GM21717 (cell line): Measurements from ENCODE around the gene PAM16.
A peak's percentile ranks its signal among the peaks of the same experiment; 100 is the strongest.
"Not testable (repeated sequence)": the region's sequence is repeated elsewhere in the genome, so short reads cannot be mapped to it uniquely, and the experiment has no call there.

ENCODE experiments used
- ATAC-seq: cut with Tn5 transposase; IDR thresholded peaks from one replicate; pipeline ENCODE4 v1.9.1; 2021; ENCODE audit warnings: mild to moderate bottlenecking, moderate library complexity; ENCODE audit not compliant: unreplicated experiment

Gene PAM16

DNA sequence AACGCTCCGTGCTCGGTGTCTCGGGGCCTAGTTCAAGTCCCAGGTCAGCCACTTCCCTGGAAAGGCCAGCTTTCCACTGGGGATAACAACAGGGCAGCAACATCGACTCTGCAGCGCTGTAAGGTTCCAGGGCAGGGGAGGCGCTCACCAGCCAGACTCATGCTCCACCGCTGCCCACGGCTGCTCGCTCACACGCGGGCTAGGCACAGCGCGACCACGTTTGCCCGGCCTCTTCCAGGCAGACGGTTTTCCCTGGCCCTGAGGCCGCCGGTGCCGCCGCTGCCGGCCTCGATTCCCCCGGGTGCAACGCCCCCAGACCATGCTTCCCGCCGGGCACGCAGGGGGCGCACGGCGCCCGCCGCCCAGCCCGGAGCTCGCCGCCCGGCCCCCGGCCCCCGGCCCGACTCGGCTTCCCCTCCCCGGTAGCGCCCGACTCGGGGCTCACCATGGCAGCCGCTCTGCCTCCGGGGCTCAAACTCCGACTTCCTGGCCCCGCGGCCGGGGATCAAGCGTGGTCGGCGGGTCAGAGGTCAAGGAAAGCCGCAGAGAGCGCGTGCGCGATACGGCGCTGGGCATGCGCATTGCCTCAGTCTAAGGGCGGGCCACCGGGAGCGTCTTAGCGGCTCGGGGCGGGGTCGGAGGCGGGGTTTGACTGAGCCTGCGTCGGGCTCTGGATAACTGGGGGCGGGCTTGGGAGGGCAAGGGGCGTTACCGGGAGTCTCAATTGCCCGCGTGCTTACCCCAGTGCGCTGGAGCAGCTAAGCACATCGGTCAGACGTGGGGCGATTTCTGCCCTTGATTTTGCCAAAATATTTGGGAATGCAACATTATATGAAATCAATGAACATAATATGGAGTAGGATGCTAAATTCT, at the start of gene PAM16:
Gene PAM16, minus strand, starts transcription at position 535 of the 873 bp plus-strand sequence. Its CDS starts 87 bp downstream, at position 448.
- ATAC-seq, result peak; percentile 71

- no peak for ATAC-seq
Measured at GRCh38 chr16:4399001-4399730, 48.0 kb upstream of the PAM16 start.

GRCh38 chr16:4395055-4395726, 44.1 kb upstream of the PAM16 start:
- no peak for ATAC-seq

DNA sequence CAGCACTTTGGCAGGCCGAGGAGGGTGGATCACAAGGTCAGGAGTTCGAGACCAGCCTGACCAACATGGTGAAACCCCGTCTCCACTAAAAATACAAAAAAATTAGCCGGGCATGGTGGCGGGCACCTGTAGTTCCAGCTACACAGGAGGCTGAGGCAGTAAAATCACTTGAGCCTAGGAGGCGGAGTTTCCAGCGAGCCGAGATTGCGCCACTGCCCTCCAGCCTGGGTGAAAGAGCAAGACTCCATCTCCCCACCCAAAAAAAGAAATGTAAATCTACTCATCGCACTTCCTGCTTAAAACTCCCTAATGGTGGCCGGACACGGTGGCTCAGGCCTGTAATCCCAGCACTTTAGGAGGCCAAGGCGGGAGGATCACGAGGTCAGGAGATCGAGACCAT, 42.7 kb upstream of the PAM16 start:
- ATAC-seq, result not testable (repeated sequence)

GRCh38 chr16:4393240-4393600, 42.1 kb upstream of the PAM16 start:
- ATAC-seq, result no peak

- ATAC-seq, result no peak
Measured at GRCh38 chr16:4392382-4393239, 41.5 kb upstream of the PAM16 start.

DNA sequence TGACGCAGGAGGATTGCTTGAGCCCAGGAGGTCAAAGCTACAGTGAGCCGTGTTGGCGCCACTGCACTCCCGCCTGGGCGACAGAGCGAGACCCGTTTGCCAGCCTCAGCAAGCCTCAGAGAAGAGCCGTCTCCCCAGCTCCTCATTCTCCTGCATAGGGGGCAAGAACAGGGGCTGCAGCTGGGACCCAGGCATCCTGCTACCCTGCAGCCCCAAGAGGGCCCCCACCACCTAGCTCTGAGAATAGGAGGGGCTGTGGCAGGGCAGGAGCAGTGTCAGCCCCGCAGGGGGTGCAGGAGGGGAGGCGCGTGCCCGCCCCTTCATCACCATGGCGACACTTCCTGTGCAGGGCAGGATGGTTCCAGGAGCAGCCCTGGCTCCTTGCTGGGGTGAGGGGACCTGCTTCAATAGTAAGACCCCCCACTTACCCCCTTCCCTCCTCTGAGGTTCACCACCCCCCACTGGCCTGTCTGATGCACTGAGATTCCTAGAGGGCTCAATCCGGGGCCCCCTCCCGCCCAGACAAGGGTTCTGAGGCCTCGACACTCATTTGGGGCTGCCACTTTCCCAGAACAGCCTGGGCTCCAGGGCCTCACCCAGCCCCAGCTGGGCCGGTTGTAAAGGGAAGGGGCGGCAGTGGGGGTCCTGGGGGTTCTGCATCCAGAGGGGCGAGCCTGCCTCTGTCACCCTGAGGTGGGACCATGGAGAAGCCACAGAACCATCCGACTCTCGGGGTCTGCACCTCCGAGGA, 40.7 kb upstream of the PAM16 start:
- no peak for ATAC-seq

GRCh38 chr16:4390266-4391260, 39.4 kb upstream of the PAM16 start:
- no peak for ATAC-seq

GRCh38 chr16:4389051-4389955, 38.2 kb upstream of the PAM16 start:
- ATAC-seq, result no peak

DNA sequence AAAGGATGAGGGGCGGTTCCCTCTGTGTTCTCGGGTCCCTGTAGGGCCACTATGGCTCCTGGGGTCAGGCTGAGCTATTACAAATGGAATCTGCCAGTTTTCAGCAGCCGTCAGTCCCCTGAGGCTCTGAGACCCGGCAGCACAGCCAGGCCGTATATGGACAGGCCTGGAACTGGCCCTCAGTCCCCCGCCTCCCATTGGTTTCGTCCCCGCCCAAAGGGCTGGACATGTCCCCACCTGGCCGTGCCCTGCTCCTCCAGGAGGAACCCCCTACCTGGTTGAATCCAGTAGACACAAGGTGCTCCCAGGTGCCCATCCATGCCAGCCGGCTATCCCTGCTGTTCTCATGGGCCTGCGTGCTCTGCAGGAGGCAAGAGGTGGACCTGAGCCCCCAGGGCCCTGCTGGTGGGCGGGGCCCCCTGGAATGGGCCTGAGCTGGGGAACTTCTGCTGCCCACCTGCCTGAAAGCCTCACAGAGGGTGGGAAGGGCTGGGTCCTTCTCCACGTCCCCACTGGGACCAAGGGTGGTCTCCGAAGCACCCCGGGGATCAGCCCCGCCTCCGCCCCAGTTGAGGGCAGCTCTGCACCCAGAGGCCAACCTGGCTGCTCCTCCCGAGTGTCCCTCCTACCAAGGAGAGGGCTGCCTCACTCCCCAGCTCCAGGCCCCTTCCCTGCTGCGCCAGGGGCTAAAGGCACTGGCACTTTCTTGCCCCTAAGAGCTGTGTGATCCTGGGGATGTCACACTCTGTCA, 37.3 kb upstream of the PAM16 start:
- ATAC-seq, result no peak

DNA sequence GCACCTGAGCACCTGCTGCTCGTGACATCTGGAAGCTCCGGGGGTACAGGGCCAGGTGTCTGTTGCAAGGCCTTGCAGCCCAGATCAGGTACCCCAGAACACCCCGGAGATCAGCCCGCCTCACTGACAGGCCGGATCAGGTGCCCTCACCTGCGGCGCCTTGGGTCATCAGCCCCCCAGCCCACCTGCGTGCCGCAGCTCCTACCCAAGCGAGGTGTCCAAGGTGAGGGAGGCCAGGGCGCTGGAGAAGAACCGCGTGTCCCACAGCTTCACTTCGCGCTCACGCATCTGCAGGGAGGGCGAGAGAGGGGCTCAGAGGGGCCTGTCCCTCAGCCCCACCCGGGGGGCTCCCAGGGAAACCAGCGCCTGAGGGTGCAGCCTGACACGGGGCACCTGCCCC, 36.7 kb upstream of the PAM16 start:
- no peak for ATAC-seq

GRCh38 chr16:4386951-4387565, 35.9 kb upstream of the PAM16 start:
- ATAC-seq, result no peak

DNA sequence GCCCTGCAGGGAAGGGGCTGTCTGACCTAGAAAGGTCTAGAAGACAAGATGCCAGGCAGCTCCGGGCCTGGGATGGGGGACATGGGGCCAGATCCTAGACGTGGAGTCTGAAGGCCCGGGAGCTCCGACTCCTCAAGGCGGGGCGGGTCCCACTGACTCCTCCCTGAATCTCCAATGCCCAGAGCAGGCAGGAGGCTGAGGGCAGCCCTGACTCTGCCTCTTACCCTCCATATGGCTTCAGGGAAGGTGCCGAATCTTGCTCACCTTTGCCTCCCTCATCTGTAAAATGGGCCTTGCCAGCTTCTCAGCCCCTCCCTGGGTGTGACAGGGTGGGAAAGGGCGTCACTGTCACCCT, 35.3 kb upstream of the PAM16 start:
- ATAC-seq, result no peak

DNA sequence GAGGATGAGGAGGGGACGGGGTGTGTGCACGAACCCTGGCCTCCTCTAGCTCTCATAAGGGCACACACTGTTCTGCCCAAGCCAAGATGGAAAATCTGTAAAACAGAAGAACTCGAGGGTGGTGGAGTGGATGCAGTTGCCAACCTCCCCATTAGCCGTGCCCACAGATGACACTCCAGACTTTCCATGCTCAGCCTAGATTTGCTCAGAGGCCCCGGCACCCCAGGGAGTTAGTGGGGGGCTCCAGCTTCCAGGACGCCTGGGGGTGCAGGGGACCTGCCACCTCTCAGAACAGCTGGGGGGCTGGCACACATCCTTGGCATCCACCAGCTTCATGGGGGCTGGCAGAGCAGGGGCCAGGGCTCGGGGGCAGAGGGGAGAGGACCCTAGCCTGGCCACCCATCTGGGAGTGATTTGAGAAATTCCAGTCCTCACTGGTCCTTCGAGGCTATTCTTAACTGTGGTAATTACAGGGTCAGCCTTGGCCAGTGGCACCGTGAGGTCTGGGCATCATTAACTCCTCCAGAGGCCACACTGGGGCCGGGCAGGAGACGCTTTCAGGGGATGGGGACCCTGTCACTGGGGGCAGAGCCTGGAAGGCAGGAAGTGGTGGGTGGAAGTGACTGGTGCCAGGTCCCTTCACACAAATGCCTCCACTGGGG, 34.8 kb upstream of the PAM16 start:
- no peak for ATAC-seq

- no peak for ATAC-seq
Measured at GRCh38 chr16:4385066-4385788, 34.1 kb upstream of the PAM16 start.
